Measurements from ENCODE around the gene HOXA6. TPM values are rescaled to one million over a fixed set of nuclear protein-coding genes. Genes with fewer than 3 reads are reported as not detected.

HOXA6 gene
- total and polyA plus RNA-seq, 2 experiments from 2014 or later: not detected

GRCh38 chr7:27185013-27185853, 37.7 kb upstream of the HOXA6 start, which contains the start of gene HOXA11:
HOXA11 (minus strand) TSS chr7:27185232; CDS start chr7:27185144, 88 bp downstream.
- no peak within 1 kb of the TSS for H3K27ac ChIP-seq
- H3K9me3 ChIP-seq (ENCODE audit: low read depth): no peaks in the 10 kb centered on the region
- H3K4me3 ChIP-seq: peak within 1 kb of the TSS; percentile 41
- H3K36me3 ChIP-seq: no peaks in the 10 kb centered on the region
- H3K4me1 ChIP-seq (ENCODE audit: low read depth): peaks cover 3% of the 10 kb centered on the region
- no peak for TF ChIP-seq CTCF (IDR thresholded peaks at IDR 0.05; ENCODE audit: low read depth, low read length)
- peaks cover 100% of the 10 kb centered on the region for H3K27me3 ChIP-seq
- DNase-seq (ENCODE audit: low read depth in 1 of 2, low spot score in 1 of 2): no peak

GRCh38 chr7:27184337-27185012, 36.9 kb upstream of the HOXA6 start:
- DNase-seq (ENCODE audit: low read depth in 1 of 2, low spot score in 1 of 2): peak in 1 of 2 donors; percentile 55
- Histone ChIP-seq H3K27ac (no peak overlapping the region), H3K9me3 (ENCODE audit: low read depth) (no peaks in the 10 kb centered on the region), H3K27me3 (peaks cover 100% of the 10 kb centered on the region), H3K4me3 (peak overlapping the region; percentile 41), H3K4me1 (ENCODE audit: low read depth) (peaks cover 3% of the 10 kb centered on the region), H3K36me3 (no peaks in the 10 kb centered on the region)
- no peak for TF ChIP-seq CTCF (IDR thresholded peaks at IDR 0.05; ENCODE audit: low read depth, low read length)

- peaks cover 100% of the 10 kb centered on the region for H3K27me3 ChIP-seq
- DNase-seq (ENCODE audit: low read depth in 1 of 2, low spot score in 1 of 2): no peak
- peaks cover 3% of the 10 kb centered on the region for H3K4me1 ChIP-seq (ENCODE audit: low read depth)
- no peaks in the 10 kb centered on the region for H3K36me3 ChIP-seq
- peak overlapping the region; percentile 41 for H3K4me3 ChIP-seq
- no peaks in the 10 kb centered on the region for H3K9me3 ChIP-seq (ENCODE audit: low read depth)
- no peak for TF ChIP-seq CTCF (IDR thresholded peaks at IDR 0.05; ENCODE audit: low read depth, low read length)
- H3K27ac ChIP-seq: no peak overlapping the region
Observed at GRCh38 chr7:27183682-27184336, 36.2 kb upstream of the HOXA6 start.

GRCh38 chr7:27182861-27183681, 35.5 kb upstream of the HOXA6 start:
- no peaks in the 10 kb centered on the region for H3K9me3 ChIP-seq (ENCODE audit: low read depth)
- no peaks in the 10 kb centered on the region for H3K36me3 ChIP-seq
- DNase-seq (ENCODE audit: low read depth in 1 of 2, low spot score in 1 of 2): no peak
- peak overlapping the region; percentile 41 for H3K4me3 ChIP-seq
- no peak overlapping the region for H3K27ac ChIP-seq
- TF ChIP-seq CTCF (IDR thresholded peaks at IDR 0.05; ENCODE audit: low read depth, low read length): no peak
- peaks cover 100% of the 10 kb centered on the region for H3K27me3 ChIP-seq
- H3K4me1 ChIP-seq (ENCODE audit: low read depth): peaks cover 3% of the 10 kb centered on the region

Measured in cardiac muscle cell (in vitro differentiated cells and primary cell).